Nephron progenitor cell (in vitro differentiated cells): ENCODE measurements around the gene RASSF4.
"Not testable (repeated sequence)": the region's sequence is repeated elsewhere in the genome, so short reads cannot be mapped to it uniquely, and the experiment has no call there.

Experiments used
- DNase-seq: peaks from one replicate; pipeline ENCODE4 v3.0.0; 2021
- H3K27ac Mint-ChIP-seq: 2 replicates; pipeline ENCODE4 v1.8.0; 2021; ENCODE audit warnings: mild to moderate bottlenecking, moderate library complexity, mixed read lengths
- H3K27me3 Mint-ChIP-seq: 2 replicates; pipeline ENCODE4 v1.8.0; 2021; ENCODE audit warnings: mild to moderate bottlenecking, low read depth, mixed read lengths; ENCODE audit not compliant: poor library complexity
- H3K36me3 Mint-ChIP-seq: 2 replicates; pipeline ENCODE4 v1.8.0; 2021; ENCODE audit warnings: low read depth, mixed read lengths
- H3K4me1 Mint-ChIP-seq: 2 replicates; pipeline ENCODE4 v1.8.0; 2021; ENCODE audit warnings: mixed read lengths
- H3K4me3 Mint-ChIP-seq: 2 replicates; pipeline ENCODE4 v1.8.0; 2021; ENCODE audit warnings: mild to moderate bottlenecking, moderate library complexity, mixed read lengths
- H3K9me3 Mint-ChIP-seq: 2 replicates; pipeline ENCODE4 v1.8.0; 2021; ENCODE audit warnings: mild to moderate bottlenecking, moderate library complexity, mixed read lengths
- TF ChIP-seq, protein P1 (sequence below): fragments of 200-600 bp; sonication (generic); IDR thresholded peaks from 2 replicates; pipeline ENCODE4 v1.5.0; 2021; ENCODE audit warnings: antibody characterized with exemption

RASSF4 gene

DNA sequence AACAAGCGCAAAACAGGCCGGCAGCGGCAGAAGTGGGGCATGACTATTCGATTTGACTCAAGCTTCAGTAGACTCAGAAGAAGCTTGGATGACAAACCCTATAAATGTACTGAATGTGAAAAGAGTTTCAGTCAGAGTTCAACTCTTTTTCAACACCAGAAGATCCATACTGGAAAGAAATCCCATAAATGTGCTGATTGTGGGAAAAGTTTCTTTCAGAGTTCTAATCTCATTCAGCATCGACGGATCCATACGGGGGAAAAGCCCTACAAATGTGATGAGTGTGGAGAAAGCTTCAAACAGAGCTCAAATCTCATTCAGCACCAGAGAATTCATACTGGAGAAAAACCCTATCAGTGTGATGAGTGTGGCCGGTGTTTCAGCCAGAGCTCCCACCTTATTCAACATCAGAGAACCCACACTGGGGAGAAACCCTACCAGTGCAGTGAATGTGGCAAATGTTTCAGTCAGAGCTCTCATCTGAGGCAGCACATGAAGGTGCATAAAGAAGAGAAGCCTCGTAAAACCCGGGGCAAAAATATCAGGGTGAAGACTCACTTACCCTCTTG is 43.9 kb downstream of the RASSF4 start:
- Mint-ChIP-seq H3K4me3 (peak overlapping the region; percentile 52), H3K4me1 (peaks cover 27% of the 10 kb centered on the region), H3K9me3 (peaks cover 52% of the 10 kb centered on the region), H3K27ac (no peak overlapping the region), H3K36me3 (peaks cover 65% of the 10 kb centered on the region), H3K27me3 (peaks cover 14% of the 10 kb centered on the region)
- DNase-seq, result no peak
- TF ChIP-seq, protein P1, sequence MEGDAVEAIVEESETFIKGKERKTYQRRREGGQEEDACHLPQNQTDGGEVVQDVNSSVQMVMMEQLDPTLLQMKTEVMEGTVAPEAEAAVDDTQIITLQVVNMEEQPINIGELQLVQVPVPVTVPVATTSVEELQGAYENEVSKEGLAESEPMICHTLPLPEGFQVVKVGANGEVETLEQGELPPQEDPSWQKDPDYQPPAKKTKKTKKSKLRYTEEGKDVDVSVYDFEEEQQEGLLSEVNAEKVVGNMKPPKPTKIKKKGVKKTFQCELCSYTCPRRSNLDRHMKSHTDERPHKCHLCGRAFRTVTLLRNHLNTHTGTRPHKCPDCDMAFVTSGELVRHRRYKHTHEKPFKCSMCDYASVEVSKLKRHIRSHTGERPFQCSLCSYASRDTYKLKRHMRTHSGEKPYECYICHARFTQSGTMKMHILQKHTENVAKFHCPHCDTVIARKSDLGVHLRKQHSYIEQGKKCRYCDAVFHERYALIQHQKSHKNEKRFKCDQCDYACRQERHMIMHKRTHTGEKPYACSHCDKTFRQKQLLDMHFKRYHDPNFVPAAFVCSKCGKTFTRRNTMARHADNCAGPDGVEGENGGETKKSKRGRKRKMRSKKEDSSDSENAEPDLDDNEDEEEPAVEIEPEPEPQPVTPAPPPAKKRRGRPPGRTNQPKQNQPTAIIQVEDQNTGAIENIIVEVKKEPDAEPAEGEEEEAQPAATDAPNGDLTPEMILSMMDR, result no peak

DNA sequence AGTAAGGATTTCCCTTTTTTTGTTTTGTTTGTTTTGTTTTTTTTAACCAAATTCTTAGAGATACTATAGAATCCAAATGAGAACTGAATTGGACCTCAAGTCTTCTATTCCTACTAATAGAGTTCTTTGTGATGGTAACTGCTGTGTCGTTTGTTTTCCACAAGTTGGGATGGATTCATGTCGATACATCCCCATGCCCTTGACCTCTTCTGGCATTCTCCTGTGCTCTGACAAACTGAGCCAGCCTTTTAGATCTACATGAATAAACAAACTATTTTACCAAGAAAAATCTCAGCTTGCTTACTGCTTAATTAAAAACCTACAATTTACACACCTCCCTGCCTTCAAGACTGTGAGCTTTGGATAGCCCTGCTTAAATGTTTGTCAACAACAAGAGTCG is 45.1 kb downstream of the RASSF4 start:
- Mint-ChIP-seq H3K4me3 (no peak overlapping the region), H3K4me1 (peaks cover 26% of the 10 kb centered on the region), H3K36me3 (peaks cover 64% of the 10 kb centered on the region), H3K27ac (no peak overlapping the region), H3K9me3 (peaks cover 51% of the 10 kb centered on the region), H3K27me3 (peaks cover 5% of the 10 kb centered on the region)
- TF ChIP-seq, protein P1, result no peak
- no peak for DNase-seq

DNA sequence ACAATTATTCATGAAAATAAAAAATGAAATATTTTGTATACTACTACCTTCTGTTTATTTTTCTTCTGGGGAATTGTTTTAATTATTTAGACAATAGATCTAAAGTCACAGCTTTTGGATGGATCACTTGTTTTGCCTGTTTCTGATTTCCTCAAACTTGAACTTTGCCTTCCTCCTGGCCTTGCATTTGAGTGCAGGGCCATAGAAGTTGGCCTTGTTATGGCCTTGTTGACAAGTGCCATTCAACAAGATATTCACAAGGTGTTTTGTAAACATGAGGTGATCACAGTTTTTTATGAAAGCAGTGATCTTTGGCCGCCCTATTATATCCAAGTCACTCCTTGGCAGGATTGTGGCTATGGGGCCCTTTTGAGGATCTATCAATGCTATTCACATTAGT is 45.7 kb downstream of the RASSF4 start:
- Mint-ChIP-seq H3K27me3 (peaks cover 5% of the 10 kb centered on the region), H3K4me3 (no peak overlapping the region), H3K27ac (no peak overlapping the region), H3K9me3 (peaks cover 44% of the 10 kb centered on the region), H3K4me1 (peaks cover 20% of the 10 kb centered on the region), H3K36me3 (peaks cover 58% of the 10 kb centered on the region)
- no peak for DNase-seq
- TF ChIP-seq, protein P1, result no peak

DNA sequence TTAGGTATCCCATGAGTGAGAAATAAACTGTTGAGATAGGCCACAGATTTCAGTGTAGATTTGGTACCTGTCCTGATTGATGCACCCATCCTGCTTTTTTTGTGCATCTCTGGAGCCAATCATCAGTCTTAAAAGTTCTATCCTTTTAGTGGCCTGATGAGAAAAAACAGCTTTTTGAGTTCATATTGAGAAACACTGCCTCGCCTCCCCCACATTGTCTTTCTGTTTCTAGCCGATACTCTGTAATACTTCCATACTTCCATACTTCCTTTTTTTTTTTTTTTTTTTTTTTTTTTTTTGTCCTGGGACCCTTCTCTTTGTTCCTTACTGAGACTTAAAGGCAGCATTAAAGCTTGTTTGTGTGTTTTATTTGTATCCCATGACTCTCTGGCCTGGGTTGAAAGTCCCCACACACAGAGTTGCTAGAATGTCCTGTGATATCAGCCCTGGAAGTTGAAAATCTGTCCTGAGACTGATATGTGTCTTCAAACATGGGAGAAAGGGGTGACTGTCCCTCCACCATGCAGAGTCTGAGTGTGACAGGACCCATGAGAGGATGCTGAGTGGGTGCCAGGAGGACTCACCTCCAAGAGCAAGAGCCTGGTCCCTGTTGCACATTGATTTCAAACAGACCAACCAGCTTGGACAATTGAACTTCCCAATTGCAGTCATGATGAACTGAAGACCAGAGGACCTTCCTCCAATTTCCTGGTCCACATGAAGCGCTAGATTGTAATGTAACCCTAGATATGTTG is 46.9 kb downstream of the RASSF4 start:
- H3K4me1 Mint-ChIP-seq, result peaks cover 12% of the 10 kb centered on the region
- peaks cover 39% of the 10 kb centered on the region for H3K9me3 Mint-ChIP-seq
- H3K36me3 Mint-ChIP-seq, result peaks cover 52% of the 10 kb centered on the region
- TF ChIP-seq, protein P1, result no peak
- H3K27ac Mint-ChIP-seq, result no peak overlapping the region
- H3K27me3 Mint-ChIP-seq, result peaks cover 4% of the 10 kb centered on the region
- DNase-seq, result no peak
- no peak overlapping the region for H3K4me3 Mint-ChIP-seq

DNA sequence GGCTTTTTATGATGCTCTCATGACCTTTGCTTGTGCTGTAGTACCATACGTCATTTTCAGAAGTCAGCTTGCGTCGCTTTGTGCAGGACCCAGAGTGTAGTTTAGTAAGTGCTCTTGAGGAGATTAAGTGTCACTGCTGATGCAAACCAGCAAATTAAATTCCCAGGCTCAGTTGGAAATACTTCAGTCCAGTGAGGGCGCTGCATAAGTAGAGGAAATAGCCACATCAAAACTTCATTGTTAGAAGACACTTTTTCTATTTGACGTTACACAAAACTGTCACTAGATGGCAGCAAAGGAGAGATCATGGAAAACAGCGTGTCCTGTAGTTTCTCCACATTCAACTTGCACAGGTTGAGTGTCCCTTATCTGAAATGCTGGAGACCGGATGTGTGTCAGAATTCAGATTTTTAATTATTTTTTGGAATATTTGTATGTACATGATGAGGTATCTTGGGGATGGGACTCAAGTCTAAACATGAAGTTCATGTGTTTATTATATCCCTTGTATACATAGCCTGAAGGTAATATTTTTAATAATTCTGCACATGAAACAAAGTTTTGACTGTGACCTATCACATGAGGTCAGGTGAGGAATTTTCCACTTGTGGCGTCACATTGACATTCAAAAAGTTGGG is 49.0 kb downstream of the RASSF4 start:
- Mint-ChIP-seq H3K4me3 (no peak overlapping the region), H3K27me3 (peaks cover 6% of the 10 kb centered on the region), H3K9me3 (peaks cover 30% of the 10 kb centered on the region), H3K36me3 (peaks cover 31% of the 10 kb centered on the region), H3K27ac (no peak overlapping the region), H3K4me1 (no peaks in the 10 kb centered on the region)
- TF ChIP-seq, protein P1, result peak; percentile 74
- peak; percentile 27 for DNase-seq

DNA sequence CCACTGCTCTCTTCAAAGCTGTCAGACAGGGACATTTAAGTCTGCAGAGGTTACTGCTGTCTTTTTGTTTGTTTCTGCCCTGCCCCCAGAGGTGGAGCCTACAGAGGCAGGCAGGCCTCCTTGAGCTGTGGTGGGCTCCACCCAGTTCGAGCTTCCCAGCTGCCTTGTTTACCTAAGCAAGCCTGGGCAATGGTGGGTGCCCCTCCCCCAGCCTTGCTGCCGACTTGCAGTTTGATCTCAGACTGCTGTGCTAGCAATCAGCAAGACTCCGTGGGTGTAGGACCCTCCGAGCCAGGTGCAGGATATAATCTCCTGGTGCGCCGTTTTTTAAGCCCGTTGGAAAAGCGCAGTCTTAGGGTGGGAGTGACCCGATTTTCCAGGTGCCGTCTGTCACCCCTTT is 55.0 kb downstream of the RASSF4 start:
- H3K9me3 Mint-ChIP-seq, result peaks cover 36% of the 10 kb centered on the region
- H3K27ac Mint-ChIP-seq, result not testable (repeated sequence)
- peaks cover 14% of the 10 kb centered on the region for H3K36me3 Mint-ChIP-seq

More for the DNA sequence above, 55.0 kb downstream of the RASSF4 start:
- H3K4me1 Mint-ChIP-seq, H3K27me3 Mint-ChIP-seq, H3K4me3 Mint-ChIP-seq, DNase-seq: not testable (repeated sequence)
